Tibial nerve (tissue), 3 donors: ENCODE results near the gene APOE.

Source experiments
- CTCF ChIP-seq, 5 experiments: fragments of 200-600 bp in 3 of 5; fragments of 450-650 bp in 2 of 5; sonication (generic) in 3 of 5; IDR thresholded peaks; one replicate each; pipeline ENCODE4 v1.5.1; 2016 to 2019; ENCODE audit warnings: antibody characterized with exemption in 5 of 5, mild to moderate bottlenecking in 3 of 5, moderate library complexity in 2 of 5
- POLR2A ChIP-seq, 2 donors: fragments of 450-650 bp; IDR thresholded peaks; one replicate each; pipeline ENCODE4 v1.6.1; 2017; ENCODE audit warnings: antibody characterized with exemption in 2 of 2, mild to moderate bottlenecking in 2 of 2, moderate library complexity in 2 of 2

DNA sequence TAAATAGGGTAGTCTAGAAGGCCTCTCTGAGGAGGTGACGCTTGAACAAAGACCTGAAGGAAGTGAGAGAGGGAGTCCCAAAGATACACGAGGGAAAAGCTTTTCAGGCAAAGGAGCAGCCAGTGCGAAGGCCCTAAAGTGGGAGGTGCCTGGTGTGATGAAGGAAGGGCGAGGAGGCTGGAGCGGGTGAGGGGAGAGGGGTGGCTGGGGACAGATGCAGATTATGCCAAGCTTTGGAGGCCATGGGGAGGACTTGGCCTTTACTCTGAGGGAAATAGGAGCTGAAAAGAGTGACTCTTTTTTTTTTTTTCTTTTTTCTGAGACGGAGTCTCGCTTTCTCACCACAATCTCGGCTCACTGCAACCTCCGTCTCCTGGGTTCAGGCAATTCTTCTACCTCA lies 52.5 kb downstream of the APOE start:
- TF ChIP-seq CTCF (IDR thresholded peaks at IDR 0.05) (no peak), POLR2A (IDR thresholded peaks at IDR 0.05) (no peak)
